Measurements from ENCODE around the gene CAV1.
"Not testable (repeated sequence)": the region's sequence is repeated elsewhere in the genome, so short reads cannot be mapped to it uniquely, and the experiment has no call there.

Gene CAV1

DNA sequence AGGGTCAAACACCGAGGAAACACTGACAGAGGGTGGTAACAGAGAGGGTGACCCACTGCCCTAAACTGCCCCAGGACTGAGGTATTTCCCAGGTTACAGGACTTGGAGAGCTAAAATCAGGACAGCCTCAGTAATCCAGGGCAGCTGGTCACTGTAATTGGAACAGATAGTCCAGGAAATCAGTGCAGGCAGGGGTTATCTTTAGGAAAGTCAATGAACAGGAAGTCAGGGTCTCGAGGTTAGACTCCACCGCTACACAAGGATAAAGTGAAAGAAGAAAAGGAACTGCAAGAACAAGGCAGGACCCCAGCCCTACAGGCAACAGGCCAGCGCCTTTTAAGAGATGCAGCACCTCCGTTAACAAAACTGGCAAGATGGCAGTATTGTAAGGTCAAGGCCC lies 61.1 kb downstream of the CAV1 start:
- DNase-seq (ENCODE audit: low read depth): no peak
- TF ChIP-seq, protein P1, sequence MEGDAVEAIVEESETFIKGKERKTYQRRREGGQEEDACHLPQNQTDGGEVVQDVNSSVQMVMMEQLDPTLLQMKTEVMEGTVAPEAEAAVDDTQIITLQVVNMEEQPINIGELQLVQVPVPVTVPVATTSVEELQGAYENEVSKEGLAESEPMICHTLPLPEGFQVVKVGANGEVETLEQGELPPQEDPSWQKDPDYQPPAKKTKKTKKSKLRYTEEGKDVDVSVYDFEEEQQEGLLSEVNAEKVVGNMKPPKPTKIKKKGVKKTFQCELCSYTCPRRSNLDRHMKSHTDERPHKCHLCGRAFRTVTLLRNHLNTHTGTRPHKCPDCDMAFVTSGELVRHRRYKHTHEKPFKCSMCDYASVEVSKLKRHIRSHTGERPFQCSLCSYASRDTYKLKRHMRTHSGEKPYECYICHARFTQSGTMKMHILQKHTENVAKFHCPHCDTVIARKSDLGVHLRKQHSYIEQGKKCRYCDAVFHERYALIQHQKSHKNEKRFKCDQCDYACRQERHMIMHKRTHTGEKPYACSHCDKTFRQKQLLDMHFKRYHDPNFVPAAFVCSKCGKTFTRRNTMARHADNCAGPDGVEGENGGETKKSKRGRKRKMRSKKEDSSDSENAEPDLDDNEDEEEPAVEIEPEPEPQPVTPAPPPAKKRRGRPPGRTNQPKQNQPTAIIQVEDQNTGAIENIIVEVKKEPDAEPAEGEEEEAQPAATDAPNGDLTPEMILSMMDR (conservative IDR thresholded peaks at IDR 0.05; ENCODE audit: low read depth, low read length): no peak
- H3K4me3 ChIP-seq (ENCODE audit: low read depth, low read length): no peak overlapping the region

DNA sequence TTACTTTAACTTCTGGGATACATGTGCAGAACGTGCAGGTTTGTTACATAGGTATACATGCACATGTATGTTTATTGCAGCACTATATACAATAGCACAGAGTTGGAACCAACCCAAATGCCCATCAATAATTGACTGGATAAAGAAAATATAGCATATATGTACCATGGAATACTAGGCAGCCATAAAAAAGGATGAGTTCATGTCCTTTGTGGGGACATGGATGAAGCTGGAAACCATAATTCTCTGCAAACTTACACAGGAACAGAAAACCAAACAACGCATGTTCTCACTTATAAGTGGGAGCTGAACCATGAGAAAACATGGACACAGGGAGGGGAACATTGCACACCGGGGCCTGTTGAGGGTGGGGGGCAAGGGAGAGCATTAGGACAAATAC lies 62.4 kb downstream of the CAV1 start:
- DNase-seq (ENCODE audit: low read depth): not testable (repeated sequence)

GRCh38 chr7:116588225-116588624 lies 63.4 kb downstream of the CAV1 start:
- DNase-seq (ENCODE audit: low read depth): peak; percentile 77
- TF ChIP-seq, protein P1 (conservative IDR thresholded peaks at IDR 0.05; ENCODE audit: low read depth, low read length): peak; percentile 7
- no peak overlapping the region for H3K4me3 ChIP-seq (ENCODE audit: low read depth, low read length)

More for the DNA sequence above, 62.4 kb downstream of the CAV1 start:
- H3K4me3 ChIP-seq (ENCODE audit: low read depth, low read length): not testable (repeated sequence)

GRCh38 chr7:116588641-116589594 lies 64.1 kb downstream of the CAV1 start:
- TF ChIP-seq, protein P1 (conservative IDR thresholded peaks at IDR 0.05; ENCODE audit: low read depth, low read length): peak; percentile 52
- DNase-seq (ENCODE audit: low read depth): peak; percentile 83

DNA sequence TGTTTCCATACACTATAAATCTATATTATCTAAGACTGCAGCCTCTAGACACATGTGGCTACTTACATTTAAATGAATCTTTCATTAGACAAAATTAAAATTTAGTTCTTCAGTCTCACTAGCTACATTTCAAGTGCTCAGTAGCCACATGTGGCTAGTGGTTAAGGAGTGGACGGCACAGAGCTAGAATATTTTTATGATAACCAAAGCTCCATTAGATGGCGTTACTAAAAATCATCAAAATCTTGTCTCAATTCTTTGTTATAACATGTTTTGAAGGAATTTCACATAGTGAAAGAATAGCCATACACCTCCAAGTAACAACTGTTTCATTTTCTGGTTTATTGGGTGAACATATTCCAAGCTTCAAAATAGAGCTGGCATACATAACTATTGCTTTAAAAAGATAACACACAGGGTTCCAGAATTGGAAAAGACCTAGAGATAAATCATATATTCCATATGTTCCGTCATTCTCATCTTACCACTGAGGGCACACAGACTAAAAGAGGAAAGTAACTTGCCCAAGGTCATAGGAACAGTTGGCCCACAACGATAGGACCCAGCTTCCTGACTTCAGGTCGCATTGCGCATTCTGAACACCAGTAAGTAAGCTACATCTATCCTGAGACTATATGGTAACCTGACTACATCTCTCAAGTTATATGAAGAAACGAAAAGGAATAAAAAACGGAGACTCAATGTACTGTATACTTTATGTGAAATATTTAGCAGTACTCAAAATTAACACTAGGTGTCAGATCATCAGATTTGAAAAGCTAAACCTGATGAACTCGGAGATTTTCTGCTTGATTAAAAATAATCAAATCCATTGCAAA lies 66.6 kb downstream of the CAV1 start:
- TF ChIP-seq, protein P1 (conservative IDR thresholded peaks at IDR 0.05; ENCODE audit: low read depth, low read length): peak; percentile 53
- no peak overlapping the region for H3K4me3 ChIP-seq (ENCODE audit: low read depth, low read length)
- peak; percentile 60 for DNase-seq (ENCODE audit: low read depth)

More at GRCh38 chr7:116588641-116589594, 64.1 kb downstream of the CAV1 start:
- no peak overlapping the region for H3K4me3 ChIP-seq (ENCODE audit: low read depth, low read length)

GRCh38 chr7:116592041-116592355 lies 67.2 kb downstream of the CAV1 start:
- TF ChIP-seq, protein P1 (conservative IDR thresholded peaks at IDR 0.05; ENCODE audit: low read depth, low read length): no peak
- no peak for DNase-seq (ENCODE audit: low read depth)
- no peak overlapping the region for H3K4me3 ChIP-seq (ENCODE audit: low read depth, low read length)

- H3K4me3 ChIP-seq (ENCODE audit: low read depth, low read length): no peak overlapping the region
- TF ChIP-seq, protein P1 (conservative IDR thresholded peaks at IDR 0.05; ENCODE audit: low read depth, low read length): no peak
- no peak for DNase-seq (ENCODE audit: low read depth)
These were observed 67.6 kb downstream of the CAV1 start for GRCh38 chr7:116592445-116592844.

All from choroid plexus epithelial cell (primary cell).